ENCODE measurements around the gene PRXL2B. TPM values are rescaled to one million over a fixed set of nuclear protein-coding genes. Genes with fewer than 3 reads are reported as not detected.
A peak's percentile ranks its signal among the peaks of the same experiment; 100 is the strongest.

PRXL2B gene
- total and polyA plus RNA-seq, 10 of the 15 experiments (the other 5 are each of a cell fraction or from before 2014, with no cell fraction given): 0.44 to 5.6 (median 4.0) TPM

GRCh38 chr1:2563205-2563604, 23.4 kb upstream of the PRXL2B start:
- Histone ChIP-seq H3K4me1 (ENCODE audit: control insufficient read depth, insufficient read depth, low read length) (no peaks in the 10 kb centered on the region), H3K27ac (ENCODE audit: control insufficient read depth, insufficient read depth) (no peak overlapping the region), H3K79me2 (ENCODE audit: control insufficient read depth, insufficient read depth, low read length) (peaks cover 5% of the 10 kb centered on the region), H3K9me3 (replicated peaks; ENCODE audit: control insufficient read depth, insufficient read depth, low read length) (no peaks in the 10 kb centered on the region), H3K36me3 (ENCODE audit: control insufficient read depth in 2 of 2, insufficient read depth in 2 of 2, low read length in 1 of 2) (peaks cover 0 to 2% of the 10 kb centered on the region in 2 experiments; a peak in 3 of 4 replicates), H3K4me3 (no peak overlapping the region), H4K20me1 (ENCODE audit: control insufficient read depth, insufficient read depth) (no peaks in the 10 kb centered on the region), H3K27me3 (replicated peaks in 1 of 2; ENCODE audit: control insufficient read depth in 2 of 2, insufficient read depth in 2 of 2, low read length in 1 of 2) (no peaks in the 10 kb centered on the region), H2AFZ (ENCODE audit: control insufficient read depth, low read depth, low read length) (no peak overlapping the region), H3K4me2 (ENCODE audit: control insufficient read depth, insufficient read depth) (no peak overlapping the region), H3K9ac (ENCODE audit: control insufficient read depth, insufficient read depth, low read length) (no peak overlapping the region)
- RAD21 ChIA-PET (ENCODE audit: unreplicated experiment): no interaction called here
- CTCF ChIA-PET: interaction anchor here (1.0 kb wide), 1 partner anchor 148 kb away, joined by 3 read pairs; no protein-coding TSS in a partner anchor
- BruUV-seq (replicated peaks): TSS peak; percentile 65
- in situ Hi-C loops (cut with MboI): no loop called here
- WGBS (ENCODE audit: insufficient coverage, insufficient replicate concordance, low lambda C conversion rate, missing lambda C conversion rate): 84% methylated on average over 18 of the region's 18 CpGs
- FAIRE-seq (no peak), ATAC-seq (no peak), DNase-seq (ENCODE audit: low read depth, low spot score) (no peak)
- intact Hi-C loops (cut with micrococcal nuclease; ENCODE audit: unreplicated experiment): no loop called here
- SMC1A ChIA-PET (ENCODE audit: uncharacterized antibody, unreplicated experiment): no interaction called here
- POLR2A ChIA-PET: no interaction called here
- no peak for TF ChIP-seq ATF3 (IDR thresholded peaks at IDR 0.05; ENCODE audit: borderline replicate concordance, extremely low read depth, low read depth, low read length)
- TF ChIP-seq ZBTB11 (CRISPR knock-in tag; IDR thresholded peaks at IDR 0.05): no peak
- TF ChIP-seq MYB (IDR thresholded peaks at IDR 0.05; ENCODE audit: borderline replicate concordance, low read depth, low read length): no peak
- no peak for TF ChIP-seq NFIC (IDR thresholded peaks at IDR 0.05; ENCODE audit: low read depth, low read length)
- TF ChIP-seq POU2F2 (IDR thresholded peaks at IDR 0.05; ENCODE audit: borderline replicate concordance, low read depth, low read length): no peak
- TF ChIP-seq POLR2A (IDR thresholded peaks at IDR 0.05; ENCODE audit: low read depth, low read length): no peak
- no peak for TF ChIP-seq YBX1 (IDR thresholded peaks at IDR 0.05)
- TF ChIP-seq ASH2L (IDR thresholded peaks at IDR 0.05; ENCODE audit: borderline replicate concordance, low read depth): no peak
- TF ChIP-seq NFYB (IDR thresholded peaks at IDR 0.05; ENCODE audit: insufficient read depth, low read depth, low read length): no peak
- TF ChIP-seq IRF3 (IDR thresholded peaks at IDR 0.05): no peak
- no peak for TF ChIP-seq RUNX3 (IDR thresholded peaks at IDR 0.05; ENCODE audit: low read length)
- no peak for TF ChIP-seq NFYA (IDR thresholded peaks at IDR 0.05; ENCODE audit: borderline replicate concordance, low read depth, low read length)
- TF ChIP-seq NR2C1 (IDR thresholded peaks at IDR 0.05): no peak
- no peak for TF ChIP-seq BCL3 (IDR thresholded peaks at IDR 0.05; ENCODE audit: borderline replicate concordance, insufficient read depth, low read depth, low read length, poor library complexity, severe bottlenecking)
- TF ChIP-seq TCF12 (IDR thresholded peaks at IDR 0.05; ENCODE audit: low read depth, low read length): no peak
- no peak for TF ChIP-seq NR2C2 (IDR thresholded peaks at IDR 0.05; ENCODE audit: borderline replicate concordance, control insufficient read depth, insufficient read length, low read depth)
- no peak for TF ChIP-seq CEBPB (IDR thresholded peaks at IDR 0.05; ENCODE audit: borderline replicate concordance in 1 of 2, low read depth in 2 of 2, low read length in 2 of 2)

Data from GM12878 (cell line).